HEK293 (cell line): ENCODE data around the gene MMD2.

Experiments
- CTCF ChIA-PET: fragments of 350-600 bp; formaldehyde crosslinking; extraction: SDS; loops from one replicate; lab custom pipeline; 2021; ENCODE audit warnings: antibody characterized with exemption; lab: Yijun Ruan, JAX
- POLR2A ChIA-PET: fragments of 300-600 bp; formaldehyde crosslinking; extraction: SDS; loops from one replicate; lab custom pipeline; 2020; ENCODE audit warnings: antibody characterized with exemption, inconsistent platforms; lab: Yijun Ruan, JAX
- H3K27ac ChIP-seq: fragments of 200-500 bp; sonication (Bioruptor generic); 2 replicates; pipeline ENCODE4 v1.5.1; 2014; ENCODE audit warnings: low read depth, low read length, control low read depth, inconsistent platforms; ENCODE audit errors: extremely low read depth
- H3K36me3 ChIP-seq, 2 experiments: fragments of 200-500 bp in 1 of 2; sonication (Bioruptor generic) in 1 of 2; 1 replicate in 1 of 2; 2 replicates in 1 of 2; pipeline ENCODE4 v1.5.1; 2014 to 2017; ENCODE audit warnings: inconsistent platforms in 2 of 2, low read length in 2 of 2; ENCODE audit not compliant: control insufficient read depth in 2 of 2, insufficient read depth in 1 of 2
- H3K4me1 ChIP-seq: fragments of 200-500 bp; sonication (Bioruptor generic); 2 replicates; pipeline ENCODE4 v1.5.1; 2014; ENCODE audit warnings: mild to moderate bottlenecking, low read length, inconsistent platforms; ENCODE audit not compliant: control insufficient read depth, insufficient read depth
- H3K4me3 ChIP-seq: 2 replicates; pipeline ENCODE4 v1.5.1; 2011; ENCODE audit warnings: low read depth, mild to moderate bottlenecking, control low read depth, low read length, moderate library complexity
- H3K9me3 ChIP-seq: fragments of 200-500 bp; sonication (Bioruptor generic); 2 replicates; pipeline ENCODE4 v1.5.1; 2014; ENCODE audit warnings: low read depth, low read length, inconsistent platforms; ENCODE audit not compliant: control insufficient read depth, insufficient read depth
- ZBTB20 ChIP-seq: fragments of 450-650 bp; formaldehyde crosslinking; IDR thresholded peaks from 2 replicates; pipeline ENCODE4 v1.5.1; 2016; ENCODE audit warnings: missing biosample characterization, missing genetic modification characterization
- ZFHX2 ChIP-seq: fragments of 450-650 bp; formaldehyde crosslinking; conservative IDR thresholded peaks from 2 replicates; pipeline ENCODE4 v1.5.1; 2016; ENCODE audit warnings: missing biosample characterization, missing genetic modification characterization
- ZFP3 ChIP-seq: fragments of 450-650 bp; formaldehyde crosslinking; IDR thresholded peaks from 2 replicates; pipeline ENCODE4 v1.5.1; 2016; ENCODE audit warnings: low read depth, missing biosample characterization, missing genetic modification characterization
- ZNF184 ChIP-seq: fragments of 450-650 bp; IDR thresholded peaks from 2 replicates; pipeline ENCODE4 v1.5.1; 2018; ENCODE audit warnings: missing biosample characterization, mild to moderate bottlenecking, missing genetic modification characterization
- ZNF23 ChIP-seq: fragments of 450-650 bp; formaldehyde crosslinking; IDR thresholded peaks from 2 replicates; pipeline ENCODE4 v1.5.1; 2016; ENCODE audit warnings: missing biosample characterization, missing genetic modification characterization, borderline replicate concordance
- ZNF239 ChIP-seq: fragments of 450-650 bp; formaldehyde crosslinking; IDR thresholded peaks from 2 replicates; pipeline ENCODE4 v1.5.1; 2016; ENCODE audit warnings: missing biosample characterization, missing genetic modification characterization
- ZNF248 ChIP-seq: fragments of 450-650 bp; formaldehyde crosslinking; IDR thresholded peaks from 2 replicates; pipeline ENCODE4 v1.5.1; 2017; ENCODE audit warnings: missing biosample characterization, missing genetic modification characterization
- ZNF302 ChIP-seq: fragments of 450-650 bp; formaldehyde crosslinking; IDR thresholded peaks from 2 replicates; pipeline ENCODE4 v1.5.1; 2016; ENCODE audit warnings: missing biosample characterization, missing genetic modification characterization, low read depth
- ZNF311 ChIP-seq: fragments of 450-650 bp; formaldehyde crosslinking; IDR thresholded peaks from 2 replicates; pipeline ENCODE4 v1.5.1; 2017; ENCODE audit warnings: missing biosample characterization, missing genetic modification characterization, borderline replicate concordance
- ZNF416 ChIP-seq: fragments of 450-650 bp; formaldehyde crosslinking; IDR thresholded peaks from 2 replicates; pipeline ENCODE4 v1.5.1; 2016; ENCODE audit warnings: missing biosample characterization, missing genetic modification characterization
- ZNF623 ChIP-seq: fragments of 450-650 bp; formaldehyde crosslinking; IDR thresholded peaks from 2 replicates; pipeline ENCODE4 v1.5.1; 2016; ENCODE audit warnings: missing biosample characterization, missing genetic modification characterization
- ZNF768 ChIP-seq: fragments of 450-650 bp; formaldehyde crosslinking; IDR thresholded peaks from 2 replicates; pipeline ENCODE4 v1.5.1; 2018; ENCODE audit warnings: missing biosample characterization, mild to moderate bottlenecking, missing genetic modification characterization
- TF ChIP-seq, protein P1 (sequence below): fragments of 450-650 bp; formaldehyde crosslinking; IDR thresholded peaks from 2 replicates; pipeline ENCODE4 v1.5.1; 2016; ENCODE audit warnings: missing biosample characterization, missing genetic modification characterization
- TF ChIP-seq, protein P2 (sequence below): fragments of 450-650 bp; formaldehyde crosslinking; IDR thresholded peaks from 2 replicates; pipeline ENCODE4 v1.5.1; 2016; ENCODE audit warnings: missing biosample characterization, missing genetic modification characterization
- TF ChIP-seq, protein P3 (sequence below): fragments of 450-650 bp; formaldehyde crosslinking; IDR thresholded peaks from 2 replicates; pipeline ENCODE4 v1.5.1; 2016; ENCODE audit warnings: missing biosample characterization, missing genetic modification characterization
- TF ChIP-seq, protein P4 (sequence below): fragments of 450-650 bp; formaldehyde crosslinking; IDR thresholded peaks from 2 replicates; pipeline ENCODE4 v1.5.1; 2016; ENCODE audit warnings: missing biosample characterization, missing genetic modification characterization
- TF ChIP-seq, protein P5 (sequence below): fragments of 450-650 bp; formaldehyde crosslinking; IDR thresholded peaks from 2 replicates; pipeline ENCODE4 v1.5.1; 2016; ENCODE audit warnings: missing biosample characterization, missing genetic modification characterization, low read depth
- TF ChIP-seq, protein P6 (sequence below): fragments of 450-650 bp; formaldehyde crosslinking; IDR thresholded peaks from 2 replicates; pipeline ENCODE4 v1.5.1; 2017; ENCODE audit warnings: missing biosample characterization, missing genetic modification characterization

Gene MMD2

DNA sequence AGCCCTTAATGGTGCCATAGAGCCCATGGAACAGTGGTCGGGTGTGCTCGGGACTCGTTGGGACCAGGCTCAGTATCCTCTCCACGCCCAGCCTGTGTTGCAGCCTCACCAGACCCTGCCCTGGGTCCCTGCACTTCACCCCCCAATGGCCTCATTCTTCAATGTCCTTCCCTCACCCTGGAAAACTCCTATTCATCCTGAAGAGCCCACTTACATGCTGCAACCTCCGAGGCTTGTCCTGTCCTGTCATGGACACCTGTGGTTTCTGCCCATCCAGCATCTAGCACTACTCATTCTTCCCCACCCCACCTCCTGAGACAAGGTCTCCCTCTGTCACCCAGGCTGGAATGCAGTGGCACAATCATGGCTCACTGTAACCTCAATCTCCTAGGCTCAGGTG, 7.7 kb downstream of the MMD2 start:
- ChIA-PET POLR2A (no interaction called here), CTCF (no interaction called here)
- no peak overlapping the region for H3K27ac ChIP-seq
- no peaks in the 10 kb centered on the region for H3K9me3 ChIP-seq
- TF ChIP-seq ZNF768 (tag by site-specific recombination) (no peak), ZNF302 (tag by site-specific recombination) (no peak), ZFP3 (tag by site-specific recombination) (0 out of 2 replicates have a peak, but pooled peaks have one; percentile 59)
- TF ChIP-seq, protein P1, sequence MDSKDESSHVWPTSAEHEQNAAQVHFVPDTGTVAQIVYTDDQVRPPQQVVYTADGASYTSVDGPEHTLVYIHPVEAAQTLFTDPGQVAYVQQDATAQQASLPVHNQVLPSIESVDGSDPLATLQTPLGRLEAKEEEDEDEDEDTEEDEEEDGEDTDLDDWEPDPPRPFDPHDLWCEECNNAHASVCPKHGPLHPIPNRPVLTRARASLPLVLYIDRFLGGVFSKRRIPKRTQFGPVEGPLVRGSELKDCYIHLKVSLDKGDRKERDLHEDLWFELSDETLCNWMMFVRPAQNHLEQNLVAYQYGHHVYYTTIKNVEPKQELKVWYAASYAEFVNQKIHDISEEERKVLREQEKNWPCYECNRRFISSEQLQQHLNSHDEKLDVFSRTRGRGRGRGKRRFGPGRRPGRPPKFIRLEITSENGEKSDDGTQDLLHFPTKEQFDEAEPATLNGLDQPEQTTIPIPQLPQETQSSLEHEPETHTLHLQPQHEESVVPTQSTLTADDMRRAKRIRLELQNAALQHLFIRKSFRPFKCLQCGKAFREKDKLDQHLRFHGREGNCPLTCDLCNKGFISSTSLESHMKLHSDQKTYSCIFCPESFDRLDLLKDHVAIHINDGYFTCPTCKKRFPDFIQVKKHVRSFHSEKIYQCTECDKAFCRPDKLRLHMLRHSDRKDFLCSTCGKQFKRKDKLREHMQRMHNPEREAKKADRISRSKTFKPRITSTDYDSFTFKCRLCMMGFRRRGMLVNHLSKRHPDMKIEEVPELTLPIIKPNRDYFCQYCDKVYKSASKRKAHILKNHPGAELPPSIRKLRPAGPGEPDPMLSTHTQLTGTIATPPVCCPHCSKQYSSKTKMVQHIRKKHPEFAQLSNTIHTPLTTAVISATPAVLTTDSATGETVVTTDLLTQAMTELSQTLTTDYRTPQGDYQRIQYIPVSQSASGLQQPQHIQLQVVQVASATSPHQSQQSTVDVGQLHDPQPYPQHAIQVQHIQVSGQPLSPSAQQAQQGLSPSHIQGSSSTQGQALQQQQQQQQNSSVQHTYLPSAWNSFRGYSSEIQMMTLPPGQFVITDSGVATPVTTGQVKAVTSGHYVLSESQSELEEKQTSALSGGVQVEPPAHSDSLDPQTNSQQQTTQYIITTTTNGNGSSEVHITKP (tag by site-specific recombination), result no peak
- H3K4me1 ChIP-seq, result no peaks in the 10 kb centered on the region
- no peak overlapping the region for H3K4me3 ChIP-seq
- H3K36me3 ChIP-seq, result no peaks in the 10 kb centered on the region

DNA sequence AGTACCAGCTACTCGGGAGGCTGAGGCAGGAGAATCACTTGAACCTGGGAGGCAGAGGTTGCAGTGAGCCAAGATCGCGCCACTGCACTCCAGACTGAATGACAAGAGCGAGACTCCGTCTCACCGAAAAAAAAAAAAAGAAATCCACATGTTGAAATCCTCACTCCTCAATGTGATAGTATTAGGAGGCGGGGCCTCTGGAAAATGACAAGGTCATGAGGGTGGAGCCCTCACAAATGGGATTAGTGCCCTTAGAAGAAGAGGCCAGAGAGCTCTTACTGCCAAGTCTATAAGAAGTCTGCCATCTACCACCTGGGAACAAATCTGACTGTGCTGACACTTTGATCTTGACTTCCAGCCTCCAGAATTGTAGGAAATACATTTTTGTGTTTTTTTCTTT, 10.6 kb downstream of the MMD2 start:
- Histone ChIP-seq H3K27ac (no peak overlapping the region), H3K4me1 (no peaks in the 10 kb centered on the region), H3K4me3 (no peak overlapping the region), H3K9me3 (no peaks in the 10 kb centered on the region), H3K36me3 (no peaks in the 10 kb centered on the region)
- POLR2A ChIA-PET, result no interaction called here
- CTCF ChIA-PET, result interaction anchor here (0.8 kb wide), 1 partner anchor 9 kb away, joined by 5 read pairs; no protein-coding TSS in a partner anchor
- TF ChIP-seq, protein P2, sequence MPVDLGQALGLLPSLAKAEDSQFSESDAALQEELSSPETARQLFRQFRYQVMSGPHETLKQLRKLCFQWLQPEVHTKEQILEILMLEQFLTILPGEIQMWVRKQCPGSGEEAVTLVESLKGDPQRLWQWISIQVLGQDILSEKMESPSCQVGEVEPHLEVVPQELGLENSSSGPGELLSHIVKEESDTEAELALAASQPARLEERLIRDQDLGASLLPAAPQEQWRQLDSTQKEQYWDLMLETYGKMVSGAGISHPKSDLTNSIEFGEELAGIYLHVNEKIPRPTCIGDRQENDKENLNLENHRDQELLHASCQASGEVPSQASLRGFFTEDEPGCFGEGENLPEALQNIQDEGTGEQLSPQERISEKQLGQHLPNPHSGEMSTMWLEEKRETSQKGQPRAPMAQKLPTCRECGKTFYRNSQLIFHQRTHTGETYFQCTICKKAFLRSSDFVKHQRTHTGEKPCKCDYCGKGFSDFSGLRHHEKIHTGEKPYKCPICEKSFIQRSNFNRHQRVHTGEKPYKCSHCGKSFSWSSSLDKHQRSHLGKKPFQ (tag by site-specific recombination), result no peak
- TF ChIP-seq ZNF311 (tag by site-specific recombination) (no peak), ZFHX2 (tag by site-specific recombination) (no peak), ZNF23 (tag by site-specific recombination) (no peak), ZNF184 (tag by site-specific recombination) (no peak), ZNF623 (no peak), ZNF416 (tag by site-specific recombination) (no peak), ZBTB20 (tag by site-specific recombination) (no peak)
- TF ChIP-seq, protein P3, sequence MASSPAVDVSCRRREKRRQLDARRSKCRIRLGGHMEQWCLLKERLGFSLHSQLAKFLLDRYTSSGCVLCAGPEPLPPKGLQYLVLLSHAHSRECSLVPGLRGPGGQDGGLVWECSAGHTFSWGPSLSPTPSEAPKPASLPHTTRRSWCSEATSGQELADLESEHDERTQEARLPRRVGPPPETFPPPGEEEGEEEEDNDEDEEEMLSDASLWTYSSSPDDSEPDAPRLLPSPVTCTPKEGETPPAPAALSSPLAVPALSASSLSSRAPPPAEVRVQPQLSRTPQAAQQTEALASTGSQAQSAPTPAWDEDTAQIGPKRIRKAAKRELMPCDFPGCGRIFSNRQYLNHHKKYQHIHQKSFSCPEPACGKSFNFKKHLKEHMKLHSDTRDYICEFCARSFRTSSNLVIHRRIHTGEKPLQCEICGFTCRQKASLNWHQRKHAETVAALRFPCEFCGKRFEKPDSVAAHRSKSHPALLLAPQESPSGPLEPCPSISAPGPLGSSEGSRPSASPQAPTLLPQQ (tag by site-specific recombination), result no peak
- TF ChIP-seq, protein P4, sequence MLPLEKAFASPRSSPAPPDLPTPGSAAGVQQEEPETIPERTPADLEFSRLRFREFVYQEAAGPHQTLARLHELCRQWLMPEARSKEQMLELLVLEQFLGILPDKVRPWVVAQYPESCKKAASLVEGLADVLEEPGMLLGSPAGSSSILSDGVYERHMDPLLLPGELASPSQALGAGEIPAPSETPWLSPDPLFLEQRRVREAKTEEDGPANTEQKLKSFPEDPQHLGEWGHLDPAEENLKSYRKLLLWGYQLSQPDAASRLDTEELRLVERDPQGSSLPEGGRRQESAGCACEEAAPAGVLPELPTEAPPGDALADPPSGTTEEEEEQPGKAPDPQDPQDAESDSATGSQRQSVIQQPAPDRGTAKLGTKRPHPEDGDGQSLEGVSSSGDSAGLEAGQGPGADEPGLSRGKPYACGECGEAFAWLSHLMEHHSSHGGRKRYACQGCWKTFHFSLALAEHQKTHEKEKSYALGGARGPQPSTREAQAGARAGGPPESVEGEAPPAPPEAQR (tag by site-specific recombination), result no peak

DNA sequence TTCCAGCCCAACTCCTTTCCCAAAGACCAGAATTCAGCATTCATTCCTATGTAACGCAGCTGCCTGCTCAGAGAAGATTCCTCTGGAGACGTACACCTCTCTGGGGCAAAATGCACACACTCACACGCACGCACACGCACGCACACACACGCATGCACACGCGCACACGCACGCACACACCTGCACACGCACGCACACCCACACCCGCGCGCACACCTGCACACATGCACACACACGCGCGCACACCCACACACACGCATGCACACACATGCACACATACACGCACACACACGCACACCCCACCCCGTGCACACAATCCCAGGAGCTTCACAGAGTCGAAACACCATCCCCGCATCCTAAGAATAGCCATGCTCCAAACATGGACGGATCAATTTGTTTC, 13.0 kb downstream of the MMD2 start:
- Histone ChIP-seq H3K4me3 (no peak overlapping the region), H3K9me3 (no peaks in the 10 kb centered on the region), H3K4me1 (no peaks in the 10 kb centered on the region), H3K27ac (no peak overlapping the region), H3K36me3 (no peaks in the 10 kb centered on the region)
- ChIA-PET CTCF (no interaction called here), POLR2A (no interaction called here)
- TF ChIP-seq ZNF239 (tag by site-specific recombination), result no peak
- TF ChIP-seq ZNF248 (tag by site-specific recombination), result no peak
- TF ChIP-seq, protein P5, sequence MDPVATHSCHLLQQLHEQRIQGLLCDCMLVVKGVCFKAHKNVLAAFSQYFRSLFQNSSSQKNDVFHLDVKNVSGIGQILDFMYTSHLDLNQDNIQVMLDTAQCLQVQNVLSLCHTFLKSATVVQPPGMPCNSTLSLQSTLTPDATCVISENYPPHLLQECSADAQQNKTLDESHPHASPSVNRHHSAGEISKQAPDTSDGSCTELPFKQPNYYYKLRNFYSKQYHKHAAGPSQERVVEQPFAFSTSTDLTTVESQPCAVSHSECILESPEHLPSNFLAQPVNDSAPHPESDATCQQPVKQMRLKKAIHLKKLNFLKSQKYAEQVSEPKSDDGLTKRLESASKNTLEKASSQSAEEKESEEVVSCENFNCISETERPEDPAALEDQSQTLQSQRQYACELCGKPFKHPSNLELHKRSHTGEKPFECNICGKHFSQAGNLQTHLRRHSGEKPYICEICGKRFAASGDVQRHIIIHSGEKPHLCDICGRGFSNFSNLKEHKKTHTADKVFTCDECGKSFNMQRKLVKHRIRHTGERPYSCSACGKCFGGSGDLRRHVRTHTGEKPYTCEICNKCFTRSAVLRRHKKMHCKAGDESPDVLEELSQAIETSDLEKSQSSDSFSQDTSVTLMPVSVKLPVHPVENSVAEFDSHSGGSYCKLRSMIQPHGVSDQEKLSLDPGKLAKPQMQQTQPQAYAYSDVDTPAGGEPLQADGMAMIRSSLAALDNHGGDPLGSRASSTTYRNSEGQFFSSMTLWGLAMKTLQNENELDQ (tag by site-specific recombination), result no peak
- TF ChIP-seq, protein P6, sequence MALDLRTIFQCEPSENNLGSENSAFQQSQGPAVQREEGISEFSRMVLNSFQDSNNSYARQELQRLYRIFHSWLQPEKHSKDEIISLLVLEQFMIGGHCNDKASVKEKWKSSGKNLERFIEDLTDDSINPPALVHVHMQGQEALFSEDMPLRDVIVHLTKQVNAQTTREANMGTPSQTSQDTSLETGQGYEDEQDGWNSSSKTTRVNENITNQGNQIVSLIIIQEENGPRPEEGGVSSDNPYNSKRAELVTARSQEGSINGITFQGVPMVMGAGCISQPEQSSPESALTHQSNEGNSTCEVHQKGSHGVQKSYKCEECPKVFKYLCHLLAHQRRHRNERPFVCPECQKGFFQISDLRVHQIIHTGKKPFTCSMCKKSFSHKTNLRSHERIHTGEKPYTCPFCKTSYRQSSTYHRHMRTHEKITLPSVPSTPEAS (tag by site-specific recombination), result peak; percentile 96
- TF ChIP-seq, protein P3 (tag by site-specific recombination), result no peak
